ENCODE data around the gene TTBK1.

The TTBK1 gene

DNA sequence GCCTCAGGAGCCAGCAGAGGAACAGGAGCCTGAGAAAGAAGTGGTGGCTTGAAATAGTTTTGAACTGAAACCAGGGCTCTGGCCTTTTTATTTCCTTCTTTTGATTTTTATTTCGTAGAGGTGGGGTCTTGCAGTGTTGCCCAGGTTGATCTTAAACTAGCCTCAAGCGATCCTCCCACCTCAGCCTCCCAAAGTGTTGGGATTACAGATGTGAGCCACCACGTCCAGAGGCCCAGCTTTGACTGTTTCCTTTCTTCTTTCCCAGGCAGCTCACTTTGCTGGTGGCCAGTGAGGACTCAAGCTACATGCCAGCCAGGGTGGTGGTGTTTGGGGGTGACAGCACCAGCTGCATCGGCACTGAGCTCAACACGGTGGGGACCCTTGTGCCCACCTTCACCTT is 40.8 kb upstream of the TTBK1 start:
- Histone ChIP-seq H3K27me3 (no peaks in the 10 kb centered on the region), H3K4me3 (ENCODE audit: low read depth in 1 of 2, low read length in 1 of 2) (no peak overlapping the region), H3K27ac (no peak overlapping the region), H3K9me3 (no peaks in the 10 kb centered on the region), H3K4me1 (ENCODE audit: control insufficient read depth in 1 of 2, insufficient read depth in 1 of 2, low read depth in 1 of 2, low read length in 1 of 2) (no peaks in the 10 kb centered on the region), H3K36me3 (peaks cover 85% of the 10 kb centered on the region)
- TF ChIP-seq, protein P1, sequence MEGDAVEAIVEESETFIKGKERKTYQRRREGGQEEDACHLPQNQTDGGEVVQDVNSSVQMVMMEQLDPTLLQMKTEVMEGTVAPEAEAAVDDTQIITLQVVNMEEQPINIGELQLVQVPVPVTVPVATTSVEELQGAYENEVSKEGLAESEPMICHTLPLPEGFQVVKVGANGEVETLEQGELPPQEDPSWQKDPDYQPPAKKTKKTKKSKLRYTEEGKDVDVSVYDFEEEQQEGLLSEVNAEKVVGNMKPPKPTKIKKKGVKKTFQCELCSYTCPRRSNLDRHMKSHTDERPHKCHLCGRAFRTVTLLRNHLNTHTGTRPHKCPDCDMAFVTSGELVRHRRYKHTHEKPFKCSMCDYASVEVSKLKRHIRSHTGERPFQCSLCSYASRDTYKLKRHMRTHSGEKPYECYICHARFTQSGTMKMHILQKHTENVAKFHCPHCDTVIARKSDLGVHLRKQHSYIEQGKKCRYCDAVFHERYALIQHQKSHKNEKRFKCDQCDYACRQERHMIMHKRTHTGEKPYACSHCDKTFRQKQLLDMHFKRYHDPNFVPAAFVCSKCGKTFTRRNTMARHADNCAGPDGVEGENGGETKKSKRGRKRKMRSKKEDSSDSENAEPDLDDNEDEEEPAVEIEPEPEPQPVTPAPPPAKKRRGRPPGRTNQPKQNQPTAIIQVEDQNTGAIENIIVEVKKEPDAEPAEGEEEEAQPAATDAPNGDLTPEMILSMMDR (IDR thresholded peaks at IDR 0.05), result no peak

DNA sequence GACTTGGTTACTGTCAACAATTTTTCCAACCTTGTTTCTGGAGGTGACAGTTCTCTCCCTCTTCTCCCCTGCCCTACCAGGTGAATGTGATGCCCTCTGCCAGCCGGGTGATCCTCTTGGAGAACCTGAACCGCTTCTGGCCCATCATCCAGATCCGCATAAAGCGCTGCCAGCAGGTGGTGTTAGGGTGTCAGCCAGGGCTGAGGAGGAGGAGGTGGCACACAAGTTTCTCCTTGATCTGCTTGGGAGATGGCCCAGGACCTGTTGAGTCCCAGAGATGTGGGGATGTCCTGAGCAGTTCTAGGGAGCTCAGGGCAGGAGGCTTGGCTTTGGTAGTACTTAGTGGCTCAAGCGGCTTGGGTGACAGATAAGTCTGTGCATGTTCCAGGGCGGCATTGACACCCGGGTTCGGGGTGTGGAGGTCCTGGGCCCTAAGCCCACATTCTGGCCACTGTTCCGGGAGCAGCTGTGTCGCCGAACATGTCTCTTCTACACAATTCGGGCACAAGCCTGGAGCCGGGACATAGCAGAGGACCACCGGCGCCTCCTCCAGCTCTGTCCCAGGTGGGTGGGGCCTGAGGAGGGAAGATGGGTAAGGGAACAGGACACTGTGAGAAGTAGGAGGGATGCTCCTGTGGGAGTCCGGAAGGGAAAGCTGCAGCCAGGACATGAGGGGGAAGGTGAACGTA is 40.1 kb upstream of the TTBK1 start:
- Histone ChIP-seq H3K9me3 (no peaks in the 10 kb centered on the region), H3K27ac (no peak overlapping the region), H3K27me3 (no peaks in the 10 kb centered on the region), H3K4me3 (ENCODE audit: low read depth in 1 of 2, low read length in 1 of 2) (no peak overlapping the region), H3K4me1 (ENCODE audit: control insufficient read depth in 1 of 2, insufficient read depth in 1 of 2, low read depth in 1 of 2, low read length in 1 of 2) (no peaks in the 10 kb centered on the region), H3K36me3 (peaks cover 78% of the 10 kb centered on the region)
- TF ChIP-seq, protein P1 (IDR thresholded peaks at IDR 0.05), result no peak

DNA sequence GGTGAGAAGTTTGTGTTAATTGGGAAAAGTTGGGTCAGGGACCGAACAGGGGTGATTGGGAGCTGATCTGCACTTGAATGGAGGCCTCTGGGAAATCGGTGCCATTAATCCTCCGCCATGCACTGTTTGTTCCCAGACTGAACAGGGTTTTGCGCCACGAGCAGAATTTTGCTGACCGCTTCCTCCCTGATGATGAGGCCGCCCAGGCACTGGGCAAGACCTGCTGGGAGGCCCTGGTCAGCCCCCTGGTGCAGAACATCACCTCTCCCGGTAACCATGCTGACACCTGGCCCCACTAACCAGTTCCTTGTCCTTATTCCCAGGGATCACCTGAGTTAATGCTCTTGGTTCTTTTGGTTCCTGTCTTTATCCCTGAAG is 39.6 kb upstream of the TTBK1 start:
- H3K4me3 ChIP-seq (ENCODE audit: low read depth in 1 of 2, low read length in 1 of 2), result no peak overlapping the region
- H3K27me3 ChIP-seq, result no peaks in the 10 kb centered on the region
- peaks cover 73% of the 10 kb centered on the region for H3K36me3 ChIP-seq
- no peaks in the 10 kb centered on the region for H3K4me1 ChIP-seq (ENCODE audit: control insufficient read depth in 1 of 2, insufficient read depth in 1 of 2, low read depth in 1 of 2, low read length in 1 of 2)
- no peaks in the 10 kb centered on the region for H3K9me3 ChIP-seq
- no peak overlapping the region for H3K27ac ChIP-seq
- TF ChIP-seq, protein P1 (IDR thresholded peaks at IDR 0.05), result no peak

DNA sequence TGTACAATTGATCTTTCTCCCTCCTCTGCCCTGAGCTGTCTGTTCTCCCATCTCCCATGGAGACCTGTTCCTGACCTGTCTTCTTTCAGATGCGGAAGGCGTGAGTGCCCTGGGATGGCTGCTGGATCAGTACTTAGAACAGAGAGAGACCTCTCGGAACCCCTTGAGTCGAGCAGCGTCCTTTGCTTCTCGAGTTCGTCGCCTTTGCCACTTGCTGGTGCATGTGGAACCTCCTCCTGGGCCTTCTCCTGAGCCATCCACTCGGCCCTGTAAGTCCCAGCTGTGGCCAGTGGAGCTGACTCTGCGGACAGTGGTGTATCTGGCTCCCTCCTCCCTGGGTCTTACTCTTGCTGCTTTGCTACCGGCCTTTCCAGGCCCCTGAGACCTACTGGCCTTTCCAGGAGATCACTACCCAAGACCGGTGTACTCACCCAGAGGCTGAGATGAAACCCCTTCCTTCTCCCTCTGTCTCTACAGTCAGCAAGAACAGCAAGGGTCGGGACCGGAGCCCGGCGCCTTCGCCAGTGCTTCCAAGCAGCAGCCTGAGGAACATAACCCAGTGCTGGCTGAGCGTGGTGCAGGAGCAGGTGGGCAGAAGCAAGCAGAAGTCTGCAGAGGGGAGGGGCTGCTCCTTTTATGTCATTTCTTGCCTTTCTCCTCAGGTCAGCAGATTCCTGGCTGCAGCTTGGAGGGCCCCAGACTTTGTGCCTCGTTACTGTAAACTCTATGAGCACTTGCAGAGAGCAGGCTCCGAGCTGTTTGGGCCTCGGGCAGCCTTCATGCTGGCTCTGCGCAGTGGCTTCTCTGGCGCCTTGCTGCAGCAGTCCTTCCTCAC is 38.8 kb upstream of the TTBK1 start:
- Histone ChIP-seq H3K4me1 (ENCODE audit: control insufficient read depth in 1 of 2, insufficient read depth in 1 of 2, low read depth in 1 of 2, low read length in 1 of 2) (no peaks in the 10 kb centered on the region), H3K27me3 (no peaks in the 10 kb centered on the region), H3K9me3 (no peaks in the 10 kb centered on the region), H3K27ac (no peak overlapping the region), H3K36me3 (peaks cover 66% of the 10 kb centered on the region), H3K4me3 (ENCODE audit: low read depth in 1 of 2, low read length in 1 of 2) (no peak overlapping the region)
- TF ChIP-seq, protein P1 (IDR thresholded peaks at IDR 0.05), result no peak

DNA sequence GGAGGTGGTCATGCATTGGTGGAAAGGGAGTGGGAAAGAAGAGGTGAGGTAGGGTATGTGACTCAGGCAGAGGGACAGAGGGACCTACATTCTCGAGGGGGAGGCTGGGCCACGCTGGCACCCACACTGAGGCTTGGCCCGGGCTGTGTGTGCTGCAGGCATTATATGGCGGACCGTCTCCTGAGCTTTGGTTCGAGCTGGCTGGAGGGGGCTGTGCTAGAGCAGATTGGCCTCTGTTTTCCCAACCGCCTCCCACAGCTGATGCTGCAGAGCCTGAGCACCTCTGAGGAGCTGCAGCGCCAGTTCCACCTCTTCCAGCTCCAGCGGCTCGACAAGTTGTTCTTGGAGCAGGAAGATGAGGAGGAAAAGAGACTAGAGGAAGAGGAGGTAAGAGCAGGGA is 37.4 kb upstream of the TTBK1 start:
- H3K9me3 ChIP-seq, result no peaks in the 10 kb centered on the region
- no peaks in the 10 kb centered on the region for H3K4me1 ChIP-seq (ENCODE audit: control insufficient read depth in 1 of 2, insufficient read depth in 1 of 2, low read depth in 1 of 2, low read length in 1 of 2)
- H3K36me3 ChIP-seq, result peaks cover 52% of the 10 kb centered on the region
- no peak overlapping the region for H3K4me3 ChIP-seq (ENCODE audit: low read depth in 1 of 2, low read length in 1 of 2)
- TF ChIP-seq, protein P1 (IDR thresholded peaks at IDR 0.05), result no peak
- H3K27ac ChIP-seq, result no peak overlapping the region
- no peaks in the 10 kb centered on the region for H3K27me3 ChIP-seq

Measured in neutrophil (primary cell).